K562 treated with DMSO at 1 percent for 4 hours (cell line): ENCODE measurements around the gene EFCAB10. TPM values are rescaled to one million over a fixed set of nuclear protein-coding genes. Genes with fewer than 3 reads are reported as not detected.

Experiments
- total RNA-seq: library from RNA; unstranded; fragments of 300-600 nt; gene quantifications from 2 replicates; pipeline ENCODE4 v1.2.3, GENCODE V29; 2022; ENCODE audit not compliant: insufficient read depth

EFCAB10 gene, protein sequence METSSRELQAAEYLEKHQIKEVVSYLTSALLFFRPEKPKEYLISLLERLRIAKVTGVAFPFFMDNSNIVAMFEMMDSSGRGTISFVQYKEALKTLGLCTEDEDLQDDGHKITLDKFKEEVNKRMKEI
- 2.0 and 8.3 TPM in 2 replicates for total RNA-seq

GRCh38 chr7:105581066-105581811, at the start of gene EFCAB10:
TSS of gene EFCAB10 (minus strand) at chr7:105581493. CDS start at chr7:105581463, 30 bp downstream.

GRCh38 chr7:105531792-105532671, 49.3 kb downstream of the EFCAB10 start, which contains the start of gene RINT1:
TSS of gene RINT1 (plus strand) at chr7:105532201. CDS start at chr7:105532316, 115 bp downstream.

DNA sequence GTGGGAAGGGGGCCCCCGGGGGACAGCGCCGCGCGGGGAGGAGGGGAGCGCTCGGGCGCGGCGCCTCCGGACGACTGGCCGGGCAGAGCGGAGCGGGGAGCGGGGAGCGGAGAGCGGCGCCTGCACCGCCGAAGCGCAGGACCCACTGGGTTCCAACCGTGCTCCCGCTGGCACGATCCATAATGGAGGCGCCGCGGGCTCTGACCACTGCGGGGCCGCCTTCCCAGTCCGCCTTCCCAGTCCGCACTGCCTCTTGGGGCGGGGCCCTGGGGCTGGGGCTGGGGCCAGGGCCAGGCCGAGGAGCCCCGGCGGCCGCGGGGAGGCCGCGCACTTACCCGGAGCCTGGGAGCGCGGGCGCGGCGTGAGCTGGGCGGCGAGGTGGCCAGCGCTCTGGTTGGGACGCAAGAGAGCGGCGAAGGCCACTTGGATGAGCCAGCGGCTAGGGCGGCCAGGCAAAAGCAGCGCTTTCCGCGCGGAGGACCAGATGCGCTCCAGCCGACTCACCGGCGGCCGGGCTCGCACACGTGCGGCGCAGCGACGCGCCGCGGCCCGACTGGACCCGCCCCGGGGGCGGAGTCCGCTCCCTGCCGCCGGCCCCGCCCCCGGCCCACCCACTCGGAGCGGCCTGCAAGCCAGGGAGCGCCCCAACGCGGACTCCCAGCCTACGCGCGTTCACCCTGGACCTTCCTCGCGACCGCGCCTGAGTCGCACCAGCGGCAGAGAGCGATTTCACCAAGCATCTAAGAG, 59.4 kb downstream of the EFCAB10 start, which contains the start of gene PUS7:
Gene PUS7 (minus strand): TSS at position 555 of the 747 bp plus-strand sequence. CDS start 13,759 bp downstream, outside the sequence.

Other genes starting within 250 kb of the EFCAB10 start
- 27.5 and 44.5 TPM in 2 replicates for gene SRPK2, start 192.6 kb downstream of the EFCAB10 start, total RNA-seq
- gene PUS7, start 59.2 kb downstream of the EFCAB10 start, total RNA-seq = 9.7 and 15.7 TPM in 2 replicates
- gene RINT1, start 49.3 kb downstream of the EFCAB10 start, total RNA-seq = 26.9 and 31.4 TPM in 2 replicates